K562 (cell line): ENCODE data around the gene CYSTM1. TPM values are rescaled to one million over a fixed set of nuclear protein-coding genes. Genes with fewer than 3 reads are reported as not detected.
A peak's percentile ranks its signal among the peaks of the same experiment; 100 is the strongest.

Source experiments
- ATAC-seq: fragments of 200-7000 bp; cut with Tn5 transposase; 3 replicates; pipeline ENCODE4 v1.9.1; 2020; ENCODE audit warnings: moderate library complexity
- BruUV-seq: library from RNA; stranded (reverse); fragments of 400-500 nt; replicated peaks from 2 replicates; lab custom pipeline; 2021; lab: Mats Ljungman, UMichigan
- CTCF ChIA-PET: fragments of 300-600 bp; formaldehyde crosslinking; extraction: SDS; loops from one replicate; lab custom pipeline; 2021; ENCODE audit warnings: low intra/inter-chr PET ratio; lab: Yijun Ruan, JAX
- POLR2A ChIA-PET: fragments of 300-600, 350-650 bp; sonication (Branson Sonifier 250); formaldehyde crosslinking; extraction: SDS; loops from one replicate; lab custom pipeline; 2021; ENCODE audit warnings: antibody characterized with exemption, inconsistent platforms; lab: Yijun Ruan, JAX
- DNase-seq, 4 experiments: peaks; one replicate each; pipeline versions ENCODE4 v3.0.0 to v3.0.0-alpha.2; 2011 to 2018; ENCODE audit warnings: low spot score in 3 of 4, mixed read lengths in 3 of 4; ENCODE audit errors: extremely low read depth in 1 of 4
- FAIRE-seq: peaks from 2 replicates; lab custom pipeline; 2011; peaks lifted over from hg19 to GRCh38; lab: Jason Lieb, UNC
- H2AFZ ChIP-seq: 2 replicates; pipeline ENCODE4 v1.6.0; 2011; ENCODE audit warnings: low read depth, low read length, control low read depth, inconsistent platforms
- H3K27ac ChIP-seq: fragments of 200-600 bp; 3 replicates; pipeline ENCODE4 v1.8.0; 2011; ENCODE audit warnings: low read depth, mild to moderate bottlenecking, control low read depth, inconsistent platforms, low read length, moderate library complexity, mixed read lengths; ENCODE audit errors: extremely low read depth
- H3K27me3 ChIP-seq, 2 experiments: fragments of 300-600 bp in 1 of 2; 2 replicates in 1 of 2; 3 replicates in 1 of 2; pipeline versions ENCODE4 v1.6.0 to v1.8.0; 2011; ENCODE audit warnings: inconsistent platforms in 2 of 2, low read length in 2 of 2, mild to moderate bottlenecking in 1 of 2, mixed read lengths in 1 of 2, moderate library complexity in 1 of 2; ENCODE audit not compliant: control insufficient read depth in 2 of 2, insufficient read depth in 2 of 2
- H3K36me3 ChIP-seq: fragments of 300-600 bp; 3 replicates; pipeline ENCODE4 v1.8.0; 2011; ENCODE audit warnings: mild to moderate bottlenecking, low read length, inconsistent platforms; ENCODE audit not compliant: control insufficient read depth, insufficient read depth
- H3K4me1 ChIP-seq, 2 experiments: fragments of 200-600 bp in 1 of 2; replicated peaks in 1 of 2; 2 replicates in 1 of 2; 3 replicates in 1 of 2; pipeline versions ENCODE4 v1.5.1 to v1.8.0; 2011; ENCODE audit warnings: inconsistent platforms in 2 of 2, low read length in 2 of 2, mild to moderate bottlenecking in 1 of 2, mixed read lengths in 1 of 2, moderate library complexity in 1 of 2; ENCODE audit not compliant: control insufficient read depth in 2 of 2, insufficient read depth in 2 of 2
- H3K4me2 ChIP-seq: 2 replicates; pipeline ENCODE4 v1.6.1; 2011; ENCODE audit warnings: low read length, control low read depth, inconsistent platforms, mixed read lengths; ENCODE audit not compliant: insufficient read depth
- H3K4me3 ChIP-seq: fragments of 200-600 bp; sonication (generic), shearing (Covaris generic); 2 replicates; pipeline ENCODE4 v1.5.1; 2016; ENCODE audit warnings: control low read depth, inconsistent platforms
- H3K79me2 ChIP-seq: fragments of 200-600 bp; 3 replicates; pipeline ENCODE4 v1.8.0; 2011; ENCODE audit warnings: low read length, inconsistent platforms; ENCODE audit not compliant: control insufficient read depth, insufficient read depth
- H3K9ac ChIP-seq, 2 experiments: 2 replicates each; pipeline versions ENCODE4 v1.6.0 to v1.6.1; 2011; ENCODE audit warnings: low read depth in 2 of 2, low read length in 2 of 2, control low read depth in 1 of 2, inconsistent platforms in 1 of 2, mild to moderate bottlenecking in 1 of 2, mixed read lengths in 1 of 2; ENCODE audit not compliant: insufficient read depth in 1 of 2
- H3K9me1 ChIP-seq: one replicate; pipeline ENCODE4 v1.6.0; 2011; ENCODE audit warnings: inconsistent platforms, mild to moderate bottlenecking, low read length, moderate library complexity; ENCODE audit not compliant: control insufficient read depth, insufficient read depth
- H3K9me3 ChIP-seq: replicated peaks from 2 replicates; pipeline ENCODE4 v1.5.1; 2011; ENCODE audit warnings: low read depth, low read length, inconsistent platforms; ENCODE audit not compliant: control insufficient read depth, insufficient read depth
- H4K20me1 ChIP-seq: replicated peaks from 2 replicates; pipeline ENCODE4 v1.6.1; 2011; ENCODE audit warnings: low read length, inconsistent platforms, mixed read lengths; ENCODE audit not compliant: control insufficient read depth, insufficient read depth
- ARID1B ChIP-seq: fragments of 450-650 bp; IDR thresholded peaks from 2 replicates; pipeline ENCODE4 v1.6.1; 2016; ENCODE audit warnings: antibody characterized with exemption, mild to moderate bottlenecking, inconsistent platforms
- ASH1L ChIP-seq: fragments of 450-650 bp; IDR thresholded peaks from 2 replicates; pipeline ENCODE4 v1.6.1; 2018; ENCODE audit warnings: borderline replicate concordance, mild to moderate bottlenecking, low read depth; ENCODE audit not compliant: partially characterized antibody
- CHD1 ChIP-seq: fragments of 200-600 bp; sonication (generic); IDR thresholded peaks from one replicate; pipeline ENCODE4 v1.6.1; 2012; ENCODE audit warnings: mild to moderate bottlenecking, moderate library complexity, low read length, inconsistent platforms
- HDAC2 ChIP-seq: fragments of 450-650 bp; IDR thresholded peaks from 2 replicates; pipeline ENCODE4 v1.6.1; 2016; ENCODE audit warnings: mild to moderate bottlenecking
- KAT8 ChIP-seq: fragments of 450-650 bp; IDR thresholded peaks from 2 replicates; pipeline ENCODE4 v1.6.1; 2016; ENCODE audit warnings: low read depth, mild to moderate bottlenecking
- KDM1A ChIP-seq, 2 experiments: fragments of 450-650 bp; IDR thresholded peaks; 2 replicates each; pipeline ENCODE4 v1.6.1; 2016; ENCODE audit warnings: mild to moderate bottlenecking in 2 of 2
- RFX7 ChIP-seq: fragments of 250-450 bp; sonication (Bioruptor Pico); IDR thresholded peaks from 2 replicates; pipeline ENCODE4 v1.5.1; 2021; ENCODE audit warnings: mild to moderate bottlenecking
- SNIP1 ChIP-seq: fragments of 450-650 bp; IDR thresholded peaks from 2 replicates; pipeline ENCODE4 v1.7.1; 2017; ENCODE audit warnings: low read depth, mild to moderate bottlenecking
- STAG1 ChIP-seq: sonication (generic); formaldehyde crosslinking; IDR thresholded peaks from 2 replicates; pipeline ENCODE4 v1.5.0; 2020; ENCODE audit warnings: missing genetic modification reagents, borderline replicate concordance
- THRAP3 ChIP-seq: fragments of 450-650 bp; IDR thresholded peaks from 2 replicates; pipeline ENCODE4 v1.6.1; 2016; ENCODE audit warnings: mild to moderate bottlenecking, inconsistent platforms, borderline replicate concordance
- ZNF695 ChIP-seq: fragments of 450-650 bp; formaldehyde crosslinking; IDR thresholded peaks from 2 replicates; pipeline ENCODE4 v1.4.0; 2020; ENCODE audit warnings: mild to moderate bottlenecking, moderate library complexity
- WGBS: fragments of 100-300 bp; shearing (Covaris generic); methylation state at CpG from one replicate; pipeline ENCODE4 v1.1.6; 2016; ENCODE audit warnings: low coverage, mixed read lengths; ENCODE audit not compliant: insufficient coverage; ENCODE audit errors: missing lambda C conversion rate; 5-methylcytosine and 5-hydroxymethylcytosine counted together
- in situ Hi-C: fragments of 300-500 bp; cut with MboI; formaldehyde crosslinking; loops from 4 replicates; pipeline ENCODE4 v1.15.0; 2018; ENCODE audit warnings: inconsistent platforms, mixed read lengths
- intact Hi-C: fragments of 100-400 bp; cut with micrococcal nuclease; formaldehyde crosslinking; loops from 2 replicates; pipeline ENCODE4 v1.14.2; 2022
- polyA plus RNA-seq, 8 experiments: library from polyadenylated mRNA; depleted of rRNA in 4 of 8; stranded (reverse) in 5 of 8; unstranded in 3 of 8; fragments of >200 nt; fragmentation: Nextera tagmentation in 2 of 8; fragmentation: Illumina TruSeq in 1 of 8; extraction: Ambion mirVana in 2 of 8; extraction: Trizol in 1 of 8; gene quantifications; 2 replicates each; pipeline versions ENCODE4 v1.2.1 to v1.2.3, GENCODE V29; 2011 to 2014; ENCODE audit warnings: inconsistent platforms in 1 of 8, missing spikeins in 1 of 8
- total RNA-seq, 7 experiments: library from RNA; depleted of rRNA in 6 of 7; stranded (reverse); fragments of >200 nt in 6 of 7; fragmentation: Illumina TruSeq in 2 of 7; extraction: Trizol in 2 of 7; gene quantifications; 2 replicates each; pipeline versions ENCODE4 v1.2.1 to v1.2.3, GENCODE V29; 2011 to 2021; ENCODE audit warnings: low replicate concordance in 1 of 7
- TF ChIP-seq, protein P1 (sequence below): fragments of 450-650 bp; IDR thresholded peaks from 2 replicates; pipeline ENCODE4 v1.6.1; 2016; ENCODE audit warnings: low read depth
- TF ChIP-seq, protein P2 (sequence below): fragments of 450-650 bp; formaldehyde crosslinking; IDR thresholded peaks from 2 replicates; pipeline ENCODE4 v1.4.0; 2022; ENCODE audit warnings: missing genetic modification characterization

Gene CYSTM1
- total and polyA plus RNA-seq, 9 of the 15 experiments (the other 6 are each of a cell fraction or from before 2014, with no cell fraction given) = 76.1 to 422 (median 108) TPM

DNA sequence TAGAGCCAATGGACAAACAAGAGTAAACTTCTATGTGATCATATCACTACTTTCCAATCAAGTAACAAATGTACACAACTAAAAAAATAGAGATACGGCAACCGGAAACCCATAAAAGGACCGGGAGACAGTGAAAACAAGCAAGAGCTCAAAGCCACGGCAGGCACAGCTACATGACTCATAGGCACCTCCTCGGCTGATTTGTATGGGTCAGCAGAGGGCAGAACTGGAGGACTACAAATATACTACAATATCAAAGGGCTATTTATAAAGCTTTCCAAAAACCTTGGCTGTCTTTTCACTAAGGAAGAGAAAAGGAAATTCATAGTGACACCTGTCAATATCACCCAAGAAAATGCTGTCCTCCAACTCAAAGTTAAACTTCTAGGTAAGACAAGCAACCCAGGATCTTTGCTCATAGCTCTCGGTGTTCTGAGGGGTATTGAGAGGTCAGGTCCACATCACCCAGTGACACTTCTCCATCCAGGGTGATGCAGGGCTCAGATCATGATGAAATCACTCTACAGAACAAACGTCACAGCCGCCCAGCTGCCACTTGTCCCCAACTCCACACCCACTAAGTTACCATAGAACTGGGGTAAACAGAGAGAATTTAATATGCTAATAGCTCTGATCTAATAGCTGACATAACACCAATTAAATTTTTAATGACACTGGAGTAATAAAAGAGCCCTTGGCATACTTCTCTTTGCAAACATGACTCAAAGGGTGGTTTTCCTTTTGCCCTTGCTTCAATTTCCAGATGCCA is 86.6 kb downstream of the CYSTM1 start:
- FAIRE-seq = peak; percentile 98
- POLR2A ChIA-PET = interaction anchor here (0.5 to 2.5 kb wide), 15 partner anchors 8 to 91 kb away, joined by 3 to 11 read pairs (median 4); partner anchors contain the start of gene PFDN1
- peak overlapping the region in 1 of 2 experiments; percentile 38; a peak in 2 of 4 replicates for H3K9ac ChIP-seq
- TF ChIP-seq THRAP3 (no peak), SNIP1 (no peak), KDM1A (IDR thresholded peaks at IDR 0.05) (no peak), RFX7 (CRISPR knock-in tag) (no peak), ARID1B (peak; percentile 64), CHD1 (no peak), ZNF695 (no peak), ASH1L (no peak), STAG1 (no peak), HDAC2 (no peak), KAT8 (no peak)
- TF ChIP-seq, protein P1, sequence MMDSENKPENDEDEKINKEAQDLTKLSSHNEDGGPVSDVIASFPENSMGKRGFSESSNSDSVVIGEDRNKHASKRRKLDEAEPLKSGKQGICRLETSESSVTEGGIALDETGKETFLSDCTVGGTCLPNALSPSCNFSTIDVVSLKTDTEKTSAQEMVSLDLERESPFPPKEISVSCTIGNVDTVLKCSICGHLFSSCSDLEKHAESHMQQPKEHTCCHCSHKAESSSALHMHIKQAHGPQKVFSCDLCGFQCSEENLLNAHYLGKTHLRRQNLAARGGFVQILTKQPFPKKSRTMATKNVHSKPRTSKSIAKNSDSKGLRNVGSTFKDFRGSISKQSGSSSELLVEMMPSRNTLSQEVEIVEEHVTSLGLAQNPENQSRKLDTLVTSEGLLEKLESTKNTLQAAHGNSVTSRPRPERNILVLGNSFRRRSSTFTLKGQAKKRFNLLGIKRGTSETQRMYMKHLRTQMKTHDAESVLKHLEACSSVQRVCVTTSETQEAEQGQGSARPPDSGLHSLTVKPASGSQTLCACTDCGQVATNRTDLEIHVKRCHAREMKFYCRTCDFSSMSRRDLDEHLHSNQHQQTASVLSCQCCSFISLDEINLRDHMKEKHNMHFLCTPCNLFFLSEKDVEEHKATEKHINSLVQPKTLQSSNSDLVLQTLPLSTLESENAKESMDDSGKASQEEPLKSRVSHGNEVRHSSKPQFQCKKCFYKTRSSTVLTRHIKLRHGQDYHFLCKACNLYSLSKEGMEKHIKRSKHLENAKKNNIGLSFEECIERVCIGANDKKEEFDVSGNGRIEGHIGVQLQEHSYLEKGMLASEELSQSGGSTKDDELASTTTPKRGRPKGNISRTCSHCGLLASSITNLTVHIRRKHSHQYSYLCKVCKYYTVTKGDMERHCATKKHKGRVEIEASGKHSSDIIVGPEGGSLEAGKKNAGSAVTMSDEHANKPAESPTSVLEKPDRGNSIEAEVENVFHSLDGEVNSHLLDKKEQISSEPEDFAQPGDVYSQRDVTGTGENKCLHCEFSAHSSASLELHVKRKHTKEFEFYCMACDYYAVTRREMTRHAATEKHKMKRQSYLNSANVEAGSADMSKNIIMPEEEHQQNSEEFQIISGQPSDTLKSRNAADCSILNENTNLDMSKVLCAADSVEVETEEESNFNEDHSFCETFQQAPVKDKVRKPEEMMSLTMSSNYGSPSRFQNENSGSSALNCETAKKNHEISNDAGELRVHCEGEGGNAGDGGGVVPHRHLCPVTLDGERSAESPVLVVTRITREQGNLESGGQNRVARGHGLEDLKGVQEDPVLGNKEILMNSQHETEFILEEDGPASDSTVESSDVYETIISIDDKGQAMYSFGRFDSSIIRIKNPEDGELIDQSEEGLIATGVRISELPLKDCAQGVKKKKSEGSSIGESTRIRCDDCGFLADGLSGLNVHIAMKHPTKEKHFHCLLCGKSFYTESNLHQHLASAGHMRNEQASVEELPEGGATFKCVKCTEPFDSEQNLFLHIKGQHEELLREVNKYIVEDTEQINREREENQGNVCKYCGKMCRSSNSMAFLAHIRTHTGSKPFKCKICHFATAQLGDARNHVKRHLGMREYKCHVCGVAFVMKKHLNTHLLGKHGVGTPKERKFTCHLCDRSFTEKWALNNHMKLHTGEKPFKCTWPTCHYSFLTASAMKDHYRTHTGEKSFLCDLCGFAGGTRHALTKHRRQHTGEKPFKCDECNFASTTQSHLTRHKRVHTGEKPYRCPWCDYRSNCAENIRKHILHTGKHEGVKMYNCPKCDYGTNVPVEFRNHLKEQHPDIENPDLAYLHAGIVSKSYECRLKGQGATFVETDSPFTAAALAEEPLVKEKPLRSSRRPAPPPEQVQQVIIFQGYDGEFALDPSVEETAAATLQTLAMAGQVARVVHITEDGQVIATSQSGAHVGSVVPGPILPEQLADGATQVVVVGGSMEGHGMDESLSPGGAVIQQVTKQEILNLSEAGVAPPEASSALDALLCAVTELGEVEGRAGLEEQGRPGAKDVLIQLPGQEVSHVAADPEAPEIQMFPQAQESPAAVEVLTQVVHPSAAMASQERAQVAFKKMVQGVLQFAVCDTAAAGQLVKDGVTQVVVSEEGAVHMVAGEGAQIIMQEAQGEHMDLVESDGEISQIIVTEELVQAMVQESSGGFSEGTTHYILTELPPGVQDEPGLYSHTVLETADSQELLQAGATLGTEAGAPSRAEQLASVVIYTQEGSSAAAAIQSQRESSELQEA = no peak
- TF ChIP-seq, protein P2, sequence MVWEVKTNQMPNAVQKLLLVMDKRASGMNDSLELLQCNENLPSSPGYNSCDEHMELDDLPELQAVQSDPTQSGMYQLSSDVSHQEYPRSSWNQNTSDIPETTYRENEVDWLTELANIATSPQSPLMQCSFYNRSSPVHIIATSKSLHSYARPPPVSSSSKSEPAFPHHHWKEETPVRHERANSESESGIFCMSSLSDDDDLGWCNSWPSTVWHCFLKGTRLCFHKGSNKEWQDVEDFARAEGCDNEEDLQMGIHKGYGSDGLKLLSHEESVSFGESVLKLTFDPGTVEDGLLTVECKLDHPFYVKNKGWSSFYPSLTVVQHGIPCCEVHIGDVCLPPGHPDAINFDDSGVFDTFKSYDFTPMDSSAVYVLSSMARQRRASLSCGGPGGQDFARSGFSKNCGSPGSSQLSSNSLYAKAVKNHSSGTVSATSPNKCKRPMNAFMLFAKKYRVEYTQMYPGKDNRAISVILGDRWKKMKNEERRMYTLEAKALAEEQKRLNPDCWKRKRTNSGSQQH = no peak

More for the DNA sequence above, 86.6 kb downstream of the CYSTM1 start:
- no peaks in the 10 kb centered on the region for H3K27me3 ChIP-seq
- BruUV-seq = no TSS peak
- CTCF ChIA-PET = interaction anchor here (0.9 kb wide), 1 partner anchor 96 kb away, joined by 3 read pairs; no protein-coding TSS in a partner anchor
- ATAC-seq = peak; percentile 98
- H3K9me1 ChIP-seq = no peaks in the 10 kb centered on the region
- H3K79me2 ChIP-seq = peaks cover 17% of the 10 kb centered on the region; the same call in 2 of the 3 replicates
- no peaks in the 10 kb centered on the region for H4K20me1 ChIP-seq
- H3K9me3 ChIP-seq = no peaks in the 10 kb centered on the region
- peak; percentile 72 to 86 (median 80) for DNase-seq
- intact Hi-C loops (no loop called here), in situ Hi-C loops (no loop called here)
- peak overlapping the region; percentile 74 for H3K27ac ChIP-seq
- no peak overlapping the region for H2AFZ ChIP-seq
- 4% methylated on average over 8 of the region's 8 CpGs for WGBS
- H3K4me3 ChIP-seq = no peak overlapping the region
- peaks cover 24% of the 10 kb centered on the region; the same call in 2 of the 3 replicates for H3K36me3 ChIP-seq
- H3K4me2 ChIP-seq = peak overlapping the region; percentile 30
- peaks cover 3 to 9% of the 10 kb centered on the region in 2 experiments; a peak in 2 of 5 replicates for H3K4me1 ChIP-seq
